Measurements from ENCODE around the gene CBL.

Gene CBL

GRCh38 chr11:119357074-119357473, 150.9 kb downstream of the CBL start:
- peak in 1 of 10 donors; percentile 72 for DNase-seq

More at GRCh38 chr11:119357074-119357473, 150.9 kb downstream of the CBL start:
- intact Hi-C loops (cut with DNase I), result loop anchor here (2.0 kb wide), 2 partner anchors 24 to 118 kb away; partner anchors contain the start of gene USP2

Data from posterior cingulate gyrus (tissue), 11 donors.